Measurements from ENCODE around the gene RAD51B. TPM values are rescaled to one million over a fixed set of nuclear protein-coding genes. Genes with fewer than 3 reads are reported as not detected.
A peak's percentile ranks its signal among the peaks of the same experiment; 100 is the strongest.

Gene RAD51B
- total RNA-seq, 4 donors from 2014 or later, result 6.2 to 39.9 (median 12.9) TPM

DNA sequence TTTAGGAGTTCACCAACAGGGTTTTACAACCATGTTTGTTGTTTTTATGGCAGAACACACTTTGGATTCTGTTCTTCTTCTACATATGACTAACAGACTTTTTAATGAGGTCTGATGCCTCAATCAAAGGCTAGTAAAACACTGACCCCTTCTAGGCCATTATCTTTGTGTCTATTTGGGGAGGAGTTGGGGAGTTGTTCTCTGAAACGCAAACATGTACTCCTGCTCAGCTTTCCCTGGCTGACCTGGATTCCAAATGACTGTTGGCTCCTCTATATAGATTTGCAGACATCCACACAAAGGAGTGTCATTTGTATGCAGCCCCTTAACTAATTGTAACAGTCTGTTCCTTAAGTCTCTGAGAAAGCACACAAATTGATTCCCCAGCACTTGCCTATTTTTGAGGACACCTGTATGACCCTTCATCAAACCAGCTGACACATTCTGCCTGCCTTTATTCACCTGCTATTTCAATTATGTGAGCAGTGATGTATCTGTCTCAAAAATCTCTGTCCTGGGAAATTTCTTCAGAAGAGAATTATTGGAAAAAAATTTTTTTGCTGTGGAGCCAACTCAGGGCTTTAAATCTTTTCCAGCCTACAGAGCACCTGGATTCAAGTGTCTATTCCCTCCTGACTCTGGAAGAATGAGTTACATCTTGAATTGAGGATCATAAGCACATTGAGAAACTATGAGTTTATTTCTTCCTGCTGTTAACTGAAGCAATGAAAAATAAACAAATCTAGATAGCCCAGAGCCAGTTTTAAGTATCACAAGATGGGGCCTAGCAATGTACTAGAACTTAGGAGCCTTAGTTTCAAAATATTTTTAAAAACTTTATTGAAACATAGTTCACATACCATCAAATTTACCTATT, 417.2 kb downstream of the RAD51B start:
- intact Hi-C loops (cut with DNase I), result no loop called here
- Histone ChIP-seq H3K9me3 (no peaks in the 10 kb centered on the region), H3K27me3 (no peaks in the 10 kb centered on the region), H3K4me3 (no peak overlapping the region), H3K27ac (peak overlapping the region in 3 of 4 donors; percentile 3 to 15 (median 11)), H3K4me1 (peaks cover 14 to 72% (median 24%) of the 10 kb centered on the region in 3 donors), H3K36me3 (no peaks in the 10 kb centered on the region)
- DNase-seq, result no peak
- WGBS, 2 donors, result 82 to 92% methylated on average over 1 of the region's 1 CpG
- no peak for TF ChIP-seq POLR2A (IDR thresholded peaks at IDR 0.05)
- TF ChIP-seq, protein P1, sequence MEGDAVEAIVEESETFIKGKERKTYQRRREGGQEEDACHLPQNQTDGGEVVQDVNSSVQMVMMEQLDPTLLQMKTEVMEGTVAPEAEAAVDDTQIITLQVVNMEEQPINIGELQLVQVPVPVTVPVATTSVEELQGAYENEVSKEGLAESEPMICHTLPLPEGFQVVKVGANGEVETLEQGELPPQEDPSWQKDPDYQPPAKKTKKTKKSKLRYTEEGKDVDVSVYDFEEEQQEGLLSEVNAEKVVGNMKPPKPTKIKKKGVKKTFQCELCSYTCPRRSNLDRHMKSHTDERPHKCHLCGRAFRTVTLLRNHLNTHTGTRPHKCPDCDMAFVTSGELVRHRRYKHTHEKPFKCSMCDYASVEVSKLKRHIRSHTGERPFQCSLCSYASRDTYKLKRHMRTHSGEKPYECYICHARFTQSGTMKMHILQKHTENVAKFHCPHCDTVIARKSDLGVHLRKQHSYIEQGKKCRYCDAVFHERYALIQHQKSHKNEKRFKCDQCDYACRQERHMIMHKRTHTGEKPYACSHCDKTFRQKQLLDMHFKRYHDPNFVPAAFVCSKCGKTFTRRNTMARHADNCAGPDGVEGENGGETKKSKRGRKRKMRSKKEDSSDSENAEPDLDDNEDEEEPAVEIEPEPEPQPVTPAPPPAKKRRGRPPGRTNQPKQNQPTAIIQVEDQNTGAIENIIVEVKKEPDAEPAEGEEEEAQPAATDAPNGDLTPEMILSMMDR (IDR thresholded peaks at IDR 0.05), result no peak

- H3K27me3 ChIP-seq, result no peaks in the 10 kb centered on the region
- H3K4me3 ChIP-seq, result no peak overlapping the region
- intact Hi-C loops (cut with DNase I), result no loop called here
- peaks cover 0 to 72% (median 7%) of the 10 kb centered on the region in 3 donors for H3K4me1 ChIP-seq
- TF ChIP-seq, protein P1 (IDR thresholded peaks at IDR 0.05), result no peak
- TF ChIP-seq POLR2A (IDR thresholded peaks at IDR 0.05), result no peak
- DNase-seq, result no peak
- WGBS, 2 donors, result 94 to 100% methylated on average over 1 of the region's 1 CpG
- no peaks in the 10 kb centered on the region for H3K36me3 ChIP-seq
- H3K27ac ChIP-seq, result peak overlapping the region in 1 of 4 donors; percentile 1
- H3K9me3 ChIP-seq, result no peaks in the 10 kb centered on the region
Observed at GRCh38 chr14:68238551-68238950, 419.0 kb downstream of the RAD51B start.

DNA sequence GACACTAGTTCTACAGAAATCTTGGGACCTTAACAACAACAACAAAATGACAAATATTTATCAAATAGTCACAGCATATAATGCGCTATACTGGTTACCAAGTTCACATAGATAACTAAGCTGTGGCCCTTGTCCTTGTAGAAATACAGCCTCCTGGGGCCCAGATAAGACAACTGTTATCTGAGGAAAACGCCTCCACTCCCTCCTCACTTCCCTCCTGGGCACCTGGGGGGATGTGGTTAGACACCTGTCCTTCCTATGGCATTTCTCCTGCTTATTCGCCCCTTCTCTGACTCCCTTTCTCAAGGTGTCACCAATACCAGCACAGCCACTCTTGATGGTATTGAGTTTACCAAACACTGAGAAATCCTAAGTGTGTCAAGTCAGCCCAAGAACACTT, 419.4 kb downstream of the RAD51B start:
- Histone ChIP-seq H3K27ac (peak overlapping the region in 1 of 4 donors; percentile 31), H3K4me1 (peaks cover 0 to 72% (median 4%) of the 10 kb centered on the region in 3 donors), H3K36me3 (no peaks in the 10 kb centered on the region), H3K9me3 (no peaks in the 10 kb centered on the region), H3K4me3 (no peak overlapping the region), H3K27me3 (no peaks in the 10 kb centered on the region)
- intact Hi-C loops (cut with DNase I), result no loop called here
- no peak for DNase-seq
- TF ChIP-seq, protein P1 (IDR thresholded peaks at IDR 0.05), result no peak
- no peak for TF ChIP-seq POLR2A (IDR thresholded peaks at IDR 0.05)
- 92 to 96% methylated on average over 3 of the region's 3 CpGs for WGBS, 2 donors

DNA sequence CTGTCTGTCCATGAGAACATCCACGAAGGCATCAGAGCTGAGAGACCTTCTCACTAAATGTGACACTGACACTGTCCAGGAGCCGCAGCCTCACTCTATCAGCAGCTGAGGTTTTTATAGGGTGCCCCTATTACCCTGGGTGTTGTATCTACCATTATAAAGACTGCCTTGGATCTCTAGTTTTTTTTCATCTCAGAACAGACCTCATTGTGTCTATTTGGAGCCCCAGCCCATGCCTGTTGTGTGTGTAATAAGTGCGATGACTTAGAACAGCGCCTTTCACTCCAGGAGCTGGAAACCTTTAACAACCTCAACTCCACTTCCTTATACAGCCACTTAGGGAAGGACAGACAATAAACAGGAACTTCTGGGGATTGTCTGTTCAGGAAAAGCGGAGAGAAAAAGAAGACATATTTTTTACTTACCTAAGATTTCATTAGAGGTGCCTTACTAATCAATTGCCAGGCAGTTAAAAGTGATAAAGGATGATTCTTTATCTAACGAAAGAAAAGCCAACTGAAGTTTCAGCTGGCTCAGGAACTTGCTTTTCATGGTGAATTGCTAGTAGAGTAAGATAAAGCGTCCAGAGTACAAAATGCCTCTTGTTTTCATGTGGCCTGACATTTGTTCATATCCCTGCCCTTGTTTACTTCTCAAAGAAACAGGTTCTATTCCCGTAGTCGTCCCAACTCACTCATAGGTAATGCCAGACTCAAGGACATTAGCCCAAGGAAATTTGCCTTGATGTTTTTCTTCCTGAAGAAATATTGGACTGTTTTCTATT, 420.6 kb downstream of the RAD51B start:
- H3K27me3 ChIP-seq, result no peaks in the 10 kb centered on the region
- H3K27ac ChIP-seq, result peak overlapping the region in 3 of 4 donors; percentile 31 to 59 (median 47)
- no peaks in the 10 kb centered on the region for H3K9me3 ChIP-seq
- peaks cover 5 to 72% (median 13%) of the 10 kb centered on the region in 3 donors for H3K4me1 ChIP-seq
- no peak for TF ChIP-seq POLR2A (IDR thresholded peaks at IDR 0.05)
- TF ChIP-seq, protein P1 (IDR thresholded peaks at IDR 0.05), result no peak
- no peaks in the 10 kb centered on the region for H3K36me3 ChIP-seq
- no peak for DNase-seq
- intact Hi-C loops (cut with DNase I), result loop anchor here (10.0 kb wide), 1 partner anchor 295 kb away; no protein-coding TSS in a partner anchor
- WGBS, 2 donors, result 80% methylated on average over 9 of the region's 9 CpGs
- H3K4me3 ChIP-seq, result no peak overlapping the region
